GM12878 (cell line): ENCODE results near the gene PDRG1. TPM values are rescaled to one million over a fixed set of nuclear protein-coding genes. Genes with fewer than 3 reads are reported as not detected.

Experiments used
- ATAC-seq: fragments of 200-7000 bp; cut with Tn5 transposase; 3 replicates; pipeline ENCODE4 v1.9.1; 2020; ENCODE audit warnings: mild to moderate bottlenecking, moderate library complexity
- BruUV-seq: library from RNA; stranded (reverse); fragments of 400-500 nt; replicated peaks from 2 replicates; lab custom pipeline; 2021; lab: Mats Ljungman, UMichigan
- CTCF ChIA-PET: fragments of 300-600 bp; sonication (Branson Sonifier 250); formaldehyde crosslinking; extraction: SDS; loops from one replicate; lab custom pipeline; 2021; ENCODE audit warnings: inconsistent platforms; lab: Yijun Ruan, JAX
- POLR2A ChIA-PET: fragments of 350-600 bp; formaldehyde crosslinking; extraction: SDS; loops from one replicate; lab custom pipeline; 2021; ENCODE audit warnings: inconsistent platforms; lab: Charles Lee
- RAD21 ChIA-PET: fragments of 300-600 bp; sonication (Branson Sonifier 250); formaldehyde crosslinking; loops from one replicate; lab custom pipeline; 2023; ENCODE audit warnings: antibody characterized with exemption; ENCODE audit not compliant: unreplicated experiment; lab: Charles Lee
- SMC1A ChIA-PET: fragments of 300-600 bp; sonication (Branson Sonifier 250); formaldehyde crosslinking; loops from one replicate; lab custom pipeline; 2023; ENCODE audit not compliant: unreplicated experiment, uncharacterized antibody; lab: Charles Lee
- DNase-seq: peaks from one replicate; pipeline ENCODE4 v3.0.0-alpha.2; 2011; ENCODE audit warnings: low read depth, low spot score
- FAIRE-seq: peaks from 3 replicates; lab custom pipeline; 2011; peaks lifted over from hg19 to GRCh38; lab: Jason Lieb, UNC
- H2AFZ ChIP-seq: 2 replicates; pipeline ENCODE4 v1.6.0; 2011; ENCODE audit warnings: low read depth, low read length, control low read depth; ENCODE audit not compliant: control insufficient read depth
- H3K27ac ChIP-seq: 2 replicates; pipeline ENCODE4 v1.5.1; 2011; ENCODE audit warnings: control low read depth; ENCODE audit not compliant: control insufficient read depth, insufficient read depth
- H3K27me3 ChIP-seq, 2 experiments: replicated peaks in 1 of 2; 2 replicates each; pipeline versions ENCODE4 v1.6.0 to v1.6.1; 2011; ENCODE audit warnings: low read length in 1 of 2; ENCODE audit not compliant: control insufficient read depth in 2 of 2, insufficient read depth in 2 of 2
- H3K36me3 ChIP-seq, 2 experiments: 2 replicates each; pipeline ENCODE4 v1.5.1; 2011; ENCODE audit warnings: low read length in 1 of 2; ENCODE audit not compliant: control insufficient read depth in 2 of 2, insufficient read depth in 2 of 2
- H3K4me1 ChIP-seq: 2 replicates; pipeline ENCODE4 v1.6.1; 2011; ENCODE audit warnings: mild to moderate bottlenecking, low read length, moderate library complexity, mixed read lengths; ENCODE audit not compliant: control insufficient read depth, insufficient read depth
- H3K4me2 ChIP-seq: 2 replicates; pipeline ENCODE4 v1.6.0; 2011; ENCODE audit warnings: control low read depth; ENCODE audit not compliant: control insufficient read depth, insufficient read depth
- H3K4me3 ChIP-seq: fragments of 200-600 bp; sonication (generic); 2 replicates; pipeline ENCODE4 v1.5.1; 2016
- H3K79me2 ChIP-seq: 2 replicates; pipeline ENCODE4 v1.6.0; 2011; ENCODE audit warnings: low read length; ENCODE audit not compliant: control insufficient read depth, insufficient read depth
- H3K9ac ChIP-seq: 2 replicates; pipeline ENCODE4 v1.8.0; 2011; ENCODE audit warnings: low read length, control low read depth, mixed read lengths; ENCODE audit not compliant: control insufficient read depth, insufficient read depth
- H3K9me3 ChIP-seq: replicated peaks from 3 replicates; pipeline ENCODE4 v1.5.1; 2011; ENCODE audit warnings: mild to moderate bottlenecking, low read length; ENCODE audit not compliant: control insufficient read depth, insufficient read depth
- H4K20me1 ChIP-seq: 2 replicates; pipeline ENCODE4 v1.6.0; 2011; ENCODE audit not compliant: control insufficient read depth, insufficient read depth
- ATF7 ChIP-seq: fragments of 450-650 bp; IDR thresholded peaks from 2 replicates; pipeline ENCODE4 v1.6.1; 2016; ENCODE audit warnings: low read depth, mild to moderate bottlenecking
- CEBPB ChIP-seq, 2 experiments: fragments of 150-350 bp in 1 of 2; IDR thresholded peaks; 2 replicates each; pipeline ENCODE4 v1.6.1; 2012 to 2014; ENCODE audit warnings: low read depth in 2 of 2, low read length in 2 of 2, borderline replicate concordance in 1 of 2, inconsistent platforms in 1 of 2
- EP300 ChIP-seq, 2 experiments: fragments of 150-350 bp in 1 of 2; IDR thresholded peaks; 2 replicates each; pipeline ENCODE4 v1.6.1; 2011 to 2012; ENCODE audit warnings: low read depth in 2 of 2, low read length in 2 of 2, borderline replicate concordance in 1 of 2, improper control_type of control experiment in 1 of 2, inconsistent platforms in 1 of 2; ENCODE audit not compliant: control insufficient read depth in 1 of 2
- FOXK2 ChIP-seq: fragments of 450-650 bp; IDR thresholded peaks from 2 replicates; pipeline ENCODE4 v1.6.1; 2017; ENCODE audit warnings: mild to moderate bottlenecking, moderate library complexity
- MXI1 ChIP-seq: fragments of 150-350 bp; IDR thresholded peaks from 2 replicates; pipeline ENCODE4 v1.6.1; 2011; ENCODE audit warnings: low read depth, mild to moderate bottlenecking, inconsistent platforms, low read length, improper control_type of control experiment
- SIX5 ChIP-seq: IDR thresholded peaks from 2 replicates; pipeline ENCODE4 v1.6.1; 2011; ENCODE audit warnings: mild to moderate bottlenecking, low read depth, low read length, moderate library complexity; ENCODE audit not compliant: severe bottlenecking
- TCF12 ChIP-seq: IDR thresholded peaks from 2 replicates; pipeline ENCODE4 v1.6.1; 2011; ENCODE audit warnings: low read depth, mild to moderate bottlenecking, low read length
- TCF7 ChIP-seq: IDR thresholded peaks from 2 replicates; pipeline ENCODE4 v1.6.1; 2014; ENCODE audit warnings: antibody characterized with exemption, borderline replicate concordance
- YBX1 ChIP-seq: fragments of 450-650 bp; IDR thresholded peaks from 2 replicates; pipeline ENCODE4 v1.6.1; 2016; ENCODE audit warnings: antibody characterized with exemption
- WGBS: methylation state at CpG from one replicate; pipeline ENCODE4 v1.1.6; 2016; ENCODE audit warnings: low lambda C conversion rate; ENCODE audit not compliant: insufficient replicate concordance, insufficient coverage; ENCODE audit errors: missing lambda C conversion rate; 5-methylcytosine and 5-hydroxymethylcytosine counted together
- in situ Hi-C: fragments of 300-500 bp; cut with MboI; formaldehyde crosslinking; loops from 9 replicates; pipeline ENCODE4 v1.14.3; 2018; ENCODE audit warnings: mixed read lengths
- intact Hi-C: fragments of 100-400 bp; cut with micrococcal nuclease; formaldehyde crosslinking; loops from one replicate; pipeline ENCODE4 v1.14.2; 2022; ENCODE audit not compliant: unreplicated experiment
- polyA plus RNA-seq, 11 experiments: library from polyadenylated mRNA; depleted of rRNA in 4 of 11; unstranded in 6 of 11; stranded (reverse) in 5 of 11; fragments of >200 nt; fragmentation: Nextera tagmentation in 4 of 11; fragmentation: Illumina TruSeq in 1 of 11; extraction: Ambion mirVana in 4 of 11; extraction: Trizol in 1 of 11; gene quantifications; 1 replicate in 1 of 11; 2 replicates in 10 of 11; pipeline versions ENCODE4 v1.2.1 to v1.2.3, GENCODE V29; 2011 to 2016; ENCODE audit warnings: inconsistent platforms in 2 of 11, missing spikeins in 2 of 11, low read depth in 1 of 11
- total RNA-seq, 4 experiments: library from RNA; depleted of rRNA in 3 of 4; stranded (reverse); fragments of >200 nt in 3 of 4; fragmentation: Illumina TruSeq in 1 of 4; extraction: Trizol in 1 of 4; gene quantifications; 2 replicates each; pipeline versions ENCODE4 v1.2.1 to v1.2.3, GENCODE V29; 2013 to 2021
- TF ChIP-seq, protein P1 (sequence below): IDR thresholded peaks from 2 replicates; pipeline ENCODE4 v1.6.1; 2011; ENCODE audit warnings: low read depth, mild to moderate bottlenecking, low read length, moderate library complexity, borderline replicate concordance; ENCODE audit errors: extremely low read depth
- TF ChIP-seq, protein P2 (sequence below): fragments of 450-650 bp; formaldehyde crosslinking; IDR thresholded peaks from 2 replicates; pipeline ENCODE4 v1.4.0; 2020; ENCODE audit warnings: mild to moderate bottlenecking, moderate library complexity
- TF ChIP-seq, protein P3 (sequence below): IDR thresholded peaks from 2 replicates; pipeline ENCODE4 v1.6.1; 2012; ENCODE audit warnings: low read length, inconsistent platforms

The PDRG1 gene
- total and polyA plus RNA-seq, 10 of the 15 experiments (the other 5 are each of a cell fraction or from before 2014, with no cell fraction given): 11.1 to 55.8 (median 23.3) TPM

- 20% methylated on average over 10 of the region's 10 CpGs for WGBS
- Histone ChIP-seq H2AFZ (no peak overlapping the region), H3K4me2 (no peak overlapping the region), H3K27ac (no peak overlapping the region), H3K4me3 (no peak overlapping the region), H3K9ac (no peak overlapping the region), H3K36me3 (no peaks in the 10 kb centered on the region), H3K9me3 (no peaks in the 10 kb centered on the region), H4K20me1 (no peaks in the 10 kb centered on the region), H3K4me1 (no peaks in the 10 kb centered on the region), H3K27me3 (peaks cover 0 to 6% of the 10 kb centered on the region in 2 experiments; a peak in 2 of 4 replicates), H3K79me2 (no peaks in the 10 kb centered on the region)
- no TSS peak for BruUV-seq
- ChIA-PET CTCF (interaction anchor here (1.0 to 1.6 kb wide), 2 partner anchors 121 to 122 kb away, joined by 3 to 4 read pairs; no protein-coding TSS in a partner anchor), POLR2A (interaction anchor here (0.6 kb wide), 1 partner anchor 554 kb away, joined by 3 read pairs; no protein-coding TSS in a partner anchor), SMC1A (no interaction called here), RAD21 (no interaction called here)
- DNase-seq (no peak), ATAC-seq (no peak), FAIRE-seq (no peak)
- intact Hi-C loops (no loop called here), in situ Hi-C loops (no loop called here)
- TF ChIP-seq, protein P1, sequence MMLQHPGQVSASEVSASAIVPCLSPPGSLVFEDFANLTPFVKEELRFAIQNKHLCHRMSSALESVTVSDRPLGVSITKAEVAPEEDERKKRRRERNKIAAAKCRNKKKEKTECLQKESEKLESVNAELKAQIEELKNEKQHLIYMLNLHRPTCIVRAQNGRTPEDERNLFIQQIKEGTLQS: no peak
- no peak for TF ChIP-seq EP300 (IDR thresholded peaks at IDR 0.05; ENCODE audit: borderline replicate concordance in 1 of 2, control insufficient read depth in 1 of 2, low read depth in 2 of 2, low read length in 2 of 2)
- TF ChIP-seq TCF7: no peak
Observed at GRCh38 chr20:31974951-31975487, 23.2 kb upstream of the PDRG1 start.

DNA sequence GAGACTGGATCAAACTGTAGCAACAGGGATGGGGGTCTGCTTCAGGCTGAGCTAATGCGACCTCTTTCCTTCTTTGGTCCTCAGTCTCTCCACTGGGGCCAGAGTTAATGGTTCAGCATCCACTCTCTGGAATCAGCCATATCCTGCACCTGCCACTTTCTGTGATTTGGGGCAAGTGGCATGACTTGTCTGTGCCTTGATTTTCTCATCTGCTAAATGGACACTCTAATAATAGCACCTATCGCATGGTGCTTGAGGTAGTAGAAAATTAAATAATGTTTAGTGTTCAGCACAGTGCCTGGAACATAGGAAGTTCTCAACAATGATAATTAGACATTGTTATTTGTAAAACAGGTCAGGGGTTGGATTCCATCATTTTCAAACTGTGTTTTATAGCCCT, 22.4 kb upstream of the PDRG1 start:
- FAIRE-seq (no peak), DNase-seq (no peak), ATAC-seq (no peak)
- BruUV-seq: no TSS peak
- POLR2A ChIA-PET: no interaction called here
- Histone ChIP-seq H3K36me3 (no peaks in the 10 kb centered on the region), H3K9ac (no peak overlapping the region), H4K20me1 (peaks cover 1% of the 10 kb centered on the region; the same call in 1 of the 2 replicates), H3K27ac (no peak overlapping the region), H3K79me2 (no peaks in the 10 kb centered on the region), H3K4me3 (no peak overlapping the region), H3K27me3 (peaks cover 0 to 6% of the 10 kb centered on the region in 2 experiments; a peak in 2 of 4 replicates), H3K9me3 (no peaks in the 10 kb centered on the region), H3K4me2 (no peak overlapping the region), H2AFZ (no peak overlapping the region), H3K4me1 (no peaks in the 10 kb centered on the region)
- SMC1A ChIA-PET: no interaction called here
- CTCF ChIA-PET: interaction anchor here (0.6 kb wide), 1 partner anchor 119 kb away, joined by 3 read pairs; no protein-coding TSS in a partner anchor
- in situ Hi-C loops: no loop called here
- RAD21 ChIA-PET: no interaction called here
- intact Hi-C loops: no loop called here
- 41% methylated on average over 2 of the region's 2 CpGs for WGBS
- TF ChIP-seq, protein P2, sequence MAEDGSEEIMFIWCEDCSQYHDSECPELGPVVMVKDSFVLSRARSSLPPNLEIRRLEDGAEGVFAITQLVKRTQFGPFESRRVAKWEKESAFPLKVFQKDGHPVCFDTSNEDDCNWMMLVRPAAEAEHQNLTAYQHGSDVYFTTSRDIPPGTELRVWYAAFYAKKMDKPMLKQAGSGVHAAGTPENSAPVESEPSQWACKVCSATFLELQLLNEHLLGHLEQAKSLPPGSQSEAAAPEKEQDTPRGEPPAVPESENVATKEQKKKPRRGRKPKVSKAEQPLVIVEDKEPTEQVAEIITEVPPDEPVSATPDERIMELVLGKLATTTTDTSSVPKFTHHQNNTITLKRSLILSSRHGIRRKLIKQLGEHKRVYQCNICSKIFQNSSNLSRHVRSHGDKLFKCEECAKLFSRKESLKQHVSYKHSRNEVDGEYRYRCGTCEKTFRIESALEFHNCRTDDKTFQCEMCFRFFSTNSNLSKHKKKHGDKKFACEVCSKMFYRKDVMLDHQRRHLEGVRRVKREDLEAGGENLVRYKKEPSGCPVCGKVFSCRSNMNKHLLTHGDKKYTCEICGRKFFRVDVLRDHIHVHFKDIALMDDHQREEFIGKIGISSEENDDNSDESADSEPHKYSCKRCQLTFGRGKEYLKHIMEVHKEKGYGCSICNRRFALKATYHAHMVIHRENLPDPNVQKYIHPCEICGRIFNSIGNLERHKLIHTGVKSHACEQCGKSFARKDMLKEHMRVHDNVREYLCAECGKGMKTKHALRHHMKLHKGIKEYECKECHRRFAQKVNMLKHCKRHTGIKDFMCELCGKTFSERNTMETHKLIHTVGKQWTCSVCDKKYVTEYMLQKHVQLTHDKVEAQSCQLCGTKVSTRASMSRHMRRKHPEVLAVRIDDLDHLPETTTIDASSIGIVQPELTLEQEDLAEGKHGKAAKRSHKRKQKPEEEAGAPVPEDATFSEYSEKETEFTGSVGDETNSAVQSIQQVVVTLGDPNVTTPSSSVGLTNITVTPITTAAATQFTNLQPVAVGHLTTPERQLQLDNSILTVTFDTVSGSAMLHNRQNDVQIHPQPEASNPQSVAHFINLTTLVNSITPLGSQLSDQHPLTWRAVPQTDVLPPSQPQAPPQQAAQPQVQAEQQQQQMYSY (CRISPR knock-in tag): no peak
- no peak for TF ChIP-seq MXI1
- TF ChIP-seq ATF7: no peak
- TF ChIP-seq CEBPB (IDR thresholded peaks at IDR 0.05; ENCODE audit: borderline replicate concordance in 1 of 2, low read depth in 2 of 2, low read length in 2 of 2): no peak
- TF ChIP-seq, protein P3, sequence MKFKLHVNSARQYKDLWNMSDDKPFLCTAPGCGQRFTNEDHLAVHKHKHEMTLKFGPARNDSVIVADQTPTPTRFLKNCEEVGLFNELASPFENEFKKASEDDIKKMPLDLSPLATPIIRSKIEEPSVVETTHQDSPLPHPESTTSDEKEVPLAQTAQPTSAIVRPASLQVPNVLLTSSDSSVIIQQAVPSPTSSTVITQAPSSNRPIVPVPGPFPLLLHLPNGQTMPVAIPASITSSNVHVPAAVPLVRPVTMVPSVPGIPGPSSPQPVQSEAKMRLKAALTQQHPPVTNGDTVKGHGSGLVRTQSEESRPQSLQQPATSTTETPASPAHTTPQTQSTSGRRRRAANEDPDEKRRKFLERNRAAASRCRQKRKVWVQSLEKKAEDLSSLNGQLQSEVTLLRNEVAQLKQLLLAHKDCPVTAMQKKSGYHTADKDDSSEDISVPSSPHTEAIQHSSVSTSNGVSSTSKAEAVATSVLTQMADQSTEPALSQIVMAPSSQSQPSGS: no peak
- TF ChIP-seq YBX1: no peak
- TF ChIP-seq TCF12: no peak
- no peak for TF ChIP-seq FOXK2
- no peak for TF ChIP-seq SIX5
